Occipital lobe (tissue), 2 donors: Measurements from ENCODE around the gene ZDHHC22. TPM values are rescaled to one million over a fixed set of nuclear protein-coding genes. Genes with fewer than 3 reads are reported as not detected.

Experiments used
- DNase-seq: peaks from one replicate; lab custom pipeline; 2025; lab: John Stamatoyannopoulos, UW
- total RNA-seq: library from RNA; depleted of rRNA; stranded (reverse); fragments of >200 nt; gene quantifications from one replicate; pipeline ENCODE4 v1.2.3, GENCODE V29; 2014

The ZDHHC22 gene
- total RNA-seq, 1 donor from 2014 or later = 12.0 TPM

DNA sequence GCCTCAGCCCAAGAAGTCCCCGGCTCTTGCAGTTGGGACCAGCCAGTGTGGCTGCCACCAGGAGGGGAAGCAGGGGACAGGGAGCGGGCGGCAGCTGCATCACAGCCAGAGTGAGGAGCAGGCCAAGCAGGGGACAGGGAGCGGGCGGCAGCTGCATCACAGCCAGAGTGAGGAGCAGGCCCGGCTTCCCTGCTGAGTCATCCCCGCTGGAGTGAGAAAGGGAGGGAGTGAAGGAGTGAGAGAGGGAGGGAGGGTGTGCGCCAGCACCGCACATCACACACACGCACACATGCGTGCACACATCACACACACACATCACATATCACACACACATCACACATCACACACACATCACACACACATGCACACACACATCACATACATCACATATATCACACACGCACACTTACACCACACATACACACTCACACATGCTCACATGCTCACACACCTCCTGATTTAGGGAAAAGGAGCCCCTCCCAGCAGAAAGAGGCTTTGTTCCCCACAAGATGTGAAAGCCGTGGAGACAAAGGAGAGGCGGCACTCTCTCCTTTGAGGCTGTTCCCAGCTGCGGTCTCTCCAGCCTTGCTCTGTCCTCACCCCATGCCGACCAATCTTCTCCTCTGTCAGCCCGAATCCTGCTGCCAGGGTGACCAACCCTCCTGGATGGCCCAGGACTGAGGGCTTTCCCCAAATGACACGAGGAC is 16.7 kb upstream of the ZDHHC22 start:
- peak; percentile 87 for DNase-seq

DNA sequence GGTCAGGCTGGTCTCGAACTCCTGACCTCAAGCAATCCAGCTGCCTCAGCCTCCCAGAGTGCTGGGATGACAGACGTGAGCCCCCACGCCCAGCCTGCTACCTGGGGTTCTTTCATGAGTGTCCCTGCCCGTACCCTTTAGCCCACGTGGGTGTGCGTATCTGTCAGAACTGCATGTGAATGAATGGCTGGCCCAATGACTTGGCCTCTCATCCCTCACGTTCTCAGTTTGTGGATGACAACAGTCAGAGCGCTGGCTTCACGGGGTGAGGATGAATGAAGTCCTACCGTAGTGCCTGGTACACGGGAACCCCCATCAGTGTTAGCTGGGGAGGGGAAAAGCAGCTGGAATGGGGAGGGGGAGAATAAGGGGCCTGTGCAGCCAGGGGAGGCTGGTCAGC is 16.1 kb upstream of the ZDHHC22 start:
- no peak for DNase-seq

DNA sequence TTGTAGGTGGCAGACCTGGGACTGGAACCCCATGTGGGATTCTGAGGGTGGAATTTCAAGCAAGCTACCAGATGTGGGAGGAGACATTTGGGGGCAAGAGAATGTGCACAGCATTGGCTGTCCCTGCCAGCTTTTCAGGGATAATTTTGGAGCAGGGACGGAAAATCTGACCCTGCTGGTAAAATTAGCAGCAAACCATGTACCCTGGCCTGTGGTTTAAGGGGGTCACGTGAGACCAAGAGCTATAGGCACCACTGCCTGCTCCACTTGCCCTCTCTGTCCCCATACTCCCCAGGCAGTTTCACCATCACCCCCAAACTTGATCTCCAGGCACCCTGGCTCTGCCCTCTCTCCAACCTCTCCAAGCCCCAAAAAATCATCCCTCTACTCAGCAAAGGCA is 13.5 kb upstream of the ZDHHC22 start:
- DNase-seq = no peak

- DNase-seq = peak; percentile 39
These were observed 12.8 kb upstream of the ZDHHC22 start for GRCh38 chr14:77154421-77154820.

DNA sequence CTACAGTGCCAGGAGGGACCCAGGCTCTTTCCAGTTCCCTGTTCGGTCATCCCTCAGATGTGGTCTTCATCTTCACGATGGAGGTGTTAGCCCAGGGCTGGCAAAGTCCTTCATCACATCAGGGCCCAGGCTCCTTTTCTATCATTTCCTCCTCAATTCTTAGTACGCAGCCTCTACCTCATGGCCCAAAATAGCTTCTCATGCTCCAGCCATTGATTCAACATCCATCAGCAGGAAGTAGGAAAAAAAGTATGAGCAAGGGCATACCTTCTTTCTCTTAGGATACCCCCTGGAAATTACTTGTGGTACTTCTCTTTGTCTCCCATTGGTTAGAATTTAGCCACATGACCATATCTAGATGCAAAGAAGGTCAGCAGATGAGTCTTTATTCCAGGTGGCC is 12.2 kb upstream of the ZDHHC22 start:
- no peak for DNase-seq

DNA sequence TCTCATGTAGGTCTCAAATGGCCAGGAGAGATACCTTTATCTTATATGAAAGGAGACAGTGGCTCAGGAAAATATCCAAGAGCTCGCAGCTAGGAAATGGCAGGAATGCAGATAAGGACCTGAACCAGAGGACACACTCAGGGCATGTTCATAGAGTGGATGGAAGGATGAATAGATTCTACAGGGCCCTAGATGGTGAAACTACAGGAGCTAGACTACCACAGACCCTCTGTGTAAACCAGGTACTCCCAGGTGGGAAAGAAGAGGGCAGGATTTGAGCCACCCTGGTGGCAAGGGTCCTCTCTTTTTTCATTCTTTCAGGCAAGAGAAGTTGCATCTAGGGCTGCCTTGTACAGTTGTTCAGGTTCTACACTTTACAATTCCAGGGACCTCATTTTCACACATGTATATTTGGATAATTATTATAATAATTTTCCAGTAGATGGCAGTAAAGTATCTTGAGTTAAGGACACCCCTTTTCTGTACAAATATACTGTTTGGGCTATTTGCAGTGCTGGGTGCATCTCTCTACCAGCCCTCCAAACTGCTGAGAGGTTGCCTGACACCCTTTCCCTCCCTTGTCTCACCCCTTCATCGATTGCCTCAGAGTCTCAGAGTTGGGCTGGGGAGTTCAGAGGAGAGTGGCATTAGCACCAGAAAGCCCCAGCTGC is 10.5 kb upstream of the ZDHHC22 start:
- DNase-seq = no peak

- no peak for DNase-seq
These were observed 9.7 kb upstream of the ZDHHC22 start for GRCh38 chr14:77151245-77151644.

DNA sequence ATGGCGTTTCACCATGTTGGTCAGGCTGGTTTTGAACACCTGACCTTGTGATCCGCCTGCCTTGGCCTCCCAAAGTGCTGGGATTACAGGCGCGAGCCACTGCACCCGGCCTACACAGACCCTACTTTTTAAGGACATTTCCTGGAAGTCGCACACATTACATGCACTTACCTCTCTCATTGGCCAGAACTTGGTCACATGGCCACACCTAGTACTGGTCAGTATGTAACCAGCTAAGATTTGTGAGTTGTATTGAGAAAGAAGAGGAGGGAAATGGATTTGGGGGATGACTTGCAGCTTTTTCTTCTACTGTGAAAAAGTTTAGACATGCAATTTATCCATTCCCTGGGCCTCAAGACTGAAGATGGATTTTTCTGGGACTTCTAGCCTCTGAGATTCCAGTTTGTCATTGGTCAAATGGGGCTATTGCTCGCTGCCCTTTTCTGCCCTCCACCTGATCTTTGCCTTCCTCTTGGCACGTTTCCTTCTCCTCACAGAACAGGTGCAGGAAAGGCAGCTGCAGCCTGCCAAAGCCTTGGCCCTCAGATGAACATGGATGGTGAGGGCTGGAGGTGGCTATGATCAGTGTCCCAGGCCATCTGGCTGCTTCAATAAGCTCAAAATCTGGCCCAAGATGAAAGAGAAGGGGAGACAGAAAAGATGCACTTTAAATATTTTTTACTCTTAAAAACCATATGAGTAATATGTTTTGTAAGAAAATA is 7.1 kb upstream of the ZDHHC22 start:
- no peak for DNase-seq

- DNase-seq = no peak
These were observed 4.6 kb upstream of the ZDHHC22 start for GRCh38 chr14:77145975-77146740.

- peak; percentile 14 for DNase-seq
These were observed 3.0 kb upstream of the ZDHHC22 start for GRCh38 chr14:77144412-77145115.

DNA sequence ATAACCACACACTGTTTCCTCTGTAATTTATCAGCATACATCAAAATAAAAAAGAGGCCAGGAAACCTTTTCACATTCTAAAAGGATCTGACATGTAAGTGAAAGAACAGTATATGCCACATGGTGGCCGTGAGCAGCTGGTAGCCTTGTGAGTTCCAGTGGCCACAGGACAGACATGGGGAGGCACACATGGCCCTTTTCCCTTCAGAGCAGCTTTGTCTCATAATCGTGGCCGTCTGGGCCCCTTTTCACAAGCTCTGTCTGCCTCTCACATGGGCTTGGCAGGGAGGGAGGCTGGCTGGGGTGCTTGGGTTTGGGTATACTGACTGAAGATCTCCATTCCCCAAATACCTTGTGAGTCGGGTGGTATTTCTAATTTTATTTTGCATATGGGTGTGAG is 1.5 kb upstream of the ZDHHC22 start:
- no peak for DNase-seq

DNA sequence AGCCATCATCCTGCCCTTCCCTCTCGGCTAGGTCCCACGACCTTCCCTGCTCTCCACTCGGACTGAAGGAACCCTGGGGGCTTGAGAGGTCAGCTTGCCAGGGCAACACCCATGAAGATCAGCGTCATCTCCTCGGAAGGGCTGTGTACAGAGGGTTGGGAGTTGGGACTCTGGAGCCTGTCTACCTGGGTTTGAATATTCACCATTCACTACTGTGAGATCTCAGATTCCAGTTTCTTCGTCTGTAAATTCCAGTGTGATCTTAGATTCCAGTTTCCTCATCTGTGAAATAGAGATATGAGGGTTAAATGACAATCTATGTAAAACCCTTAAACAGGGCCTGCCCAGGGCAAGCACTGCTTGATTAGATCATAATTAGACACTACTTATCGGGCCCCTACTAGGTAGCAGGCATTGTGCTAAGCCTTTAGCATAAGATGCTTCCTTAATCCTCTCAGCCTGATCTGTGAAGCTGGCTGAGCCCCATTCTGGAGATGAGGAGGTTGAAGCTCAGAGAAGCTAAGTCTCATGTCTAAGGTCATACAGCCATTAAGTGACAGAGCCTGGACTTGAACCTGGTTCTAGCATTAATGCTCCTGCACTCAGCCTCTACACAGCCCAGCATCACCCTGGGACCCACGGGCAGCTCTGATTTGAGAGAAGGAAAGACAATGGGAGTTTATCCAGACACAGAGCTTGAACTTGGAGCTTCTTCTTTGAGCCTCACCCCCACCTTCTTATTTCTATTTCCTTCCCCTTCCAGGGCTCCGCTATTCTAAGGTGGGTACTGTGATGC is 612 bp upstream of the ZDHHC22 start:
- DNase-seq = no peak

- no peak for DNase-seq
These were observed 1.0 kb downstream of the ZDHHC22 start for GRCh38 chr14:77140359-77141213.

GRCh38 chr14:77139540-77140358 is 1.8 kb downstream of the ZDHHC22 start:
- DNase-seq = no peak

GRCh38 chr14:77139022-77139421 is 2.6 kb downstream of the ZDHHC22 start:
- DNase-seq = no peak

DNA sequence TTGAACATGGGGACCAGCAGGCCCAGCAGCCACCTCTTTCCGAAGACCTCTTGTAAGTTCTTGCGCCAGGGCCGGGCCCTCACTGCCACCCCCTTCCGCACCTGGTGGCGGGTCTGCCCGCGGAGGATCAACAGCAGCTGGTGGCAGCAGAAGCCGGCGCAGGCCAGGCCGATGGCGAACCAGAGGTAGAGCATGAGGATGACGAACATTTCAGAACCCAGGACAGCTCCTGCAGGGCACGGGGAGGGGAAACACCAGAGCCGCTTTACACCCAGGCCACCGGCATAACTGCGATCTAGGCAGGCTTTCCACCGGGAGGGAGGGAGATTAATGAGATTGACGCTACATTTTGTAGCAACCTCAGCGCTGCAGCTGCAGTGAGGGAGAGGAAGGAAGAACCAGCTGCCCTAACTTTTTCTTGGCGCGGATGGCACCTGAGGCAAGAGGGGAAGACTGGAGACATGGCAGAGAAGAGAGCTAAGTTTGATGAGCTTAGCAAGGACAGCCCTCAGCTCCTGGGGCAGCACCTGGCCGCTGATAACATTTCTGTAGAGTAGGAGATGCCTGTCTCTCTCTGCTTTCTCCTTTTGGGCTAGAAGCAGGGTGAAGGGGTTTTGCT is 7.8 kb downstream of the ZDHHC22 start:
- DNase-seq = no peak

DNA sequence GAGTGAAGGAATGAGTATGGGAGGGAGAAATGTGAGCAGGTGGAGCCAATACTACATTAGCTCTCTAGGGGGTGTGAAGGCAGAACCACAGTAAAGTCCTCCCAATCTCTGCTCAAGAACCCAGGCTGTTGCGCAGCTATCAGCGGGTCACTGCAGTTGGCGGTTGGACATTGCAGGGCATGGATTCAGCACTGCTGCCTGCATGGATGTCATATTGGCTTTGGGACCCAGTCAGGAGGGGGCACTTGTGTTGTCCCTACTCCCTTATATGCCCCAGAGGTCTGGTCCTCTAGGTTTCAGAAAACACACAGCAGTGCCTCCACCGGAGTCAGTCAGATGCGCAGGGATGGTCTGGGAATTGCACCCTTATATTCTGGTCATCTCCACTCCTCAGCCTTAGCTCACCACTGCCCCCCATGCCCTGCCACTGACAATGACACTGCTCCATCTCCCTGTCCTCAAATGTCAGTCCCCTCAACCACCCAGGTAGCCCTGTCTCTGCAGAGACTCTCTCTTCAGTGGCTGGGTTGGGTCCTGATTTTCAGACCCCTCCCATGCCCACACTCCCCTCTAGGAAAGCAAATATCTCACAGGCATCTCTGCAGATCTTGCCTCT is 9.6 kb downstream of the ZDHHC22 start:
- DNase-seq = no peak

GRCh38 chr14:77131206-77131605 is 10.4 kb downstream of the ZDHHC22 start:
- no peak for DNase-seq
